Neuronal stem cell (in vitro differentiated cells): ENCODE measurements around the gene DALRD3.

Experiments used
- DNase-seq: peaks from one replicate; pipeline ENCODE4 v3.0.0-alpha.2; 2013; ENCODE audit warnings: low spot score
- H2AFZ ChIP-seq: one replicate; pipeline ENCODE4 v1.6.1; 2013; ENCODE audit warnings: mild to moderate bottlenecking, low read length, inconsistent platforms
- H2AK5ac ChIP-seq: 2 replicates; pipeline ENCODE4 v1.6.1; 2013; ENCODE audit warnings: low read depth, mild to moderate bottlenecking, inconsistent platforms, low read length, moderate library complexity, mixed read lengths
- H2BK120ac ChIP-seq: 2 replicates; pipeline ENCODE4 v1.6.1; 2013; ENCODE audit warnings: low read depth, mild to moderate bottlenecking, inconsistent platforms, low read length, moderate library complexity, mixed read lengths
- H2BK12ac ChIP-seq: one replicate; pipeline ENCODE4 v1.6.1; 2013; ENCODE audit warnings: low read length, inconsistent platforms
- H2BK15ac ChIP-seq: 2 replicates; pipeline ENCODE4 v1.6.1; 2013; ENCODE audit warnings: mild to moderate bottlenecking, low read length, inconsistent platforms, mixed read lengths
- H2BK5ac ChIP-seq: one replicate; pipeline ENCODE4 v1.6.1; 2013; ENCODE audit warnings: inconsistent platforms, mild to moderate bottlenecking, low read length, moderate library complexity
- H3K14ac ChIP-seq: one replicate; pipeline ENCODE4 v1.6.1; 2013; ENCODE audit warnings: low read length, inconsistent platforms
- H3K18ac ChIP-seq: 2 replicates; pipeline ENCODE4 v1.6.1; 2013; ENCODE audit warnings: low read length, inconsistent platforms
- H3K23ac ChIP-seq: 2 replicates; pipeline ENCODE4 v1.6.1; 2013; ENCODE audit warnings: low read depth, mild to moderate bottlenecking, mixed read lengths, low read length, inconsistent platforms; ENCODE audit not compliant: poor library complexity
- H3K27ac ChIP-seq: replicated peaks from 3 replicates; pipeline ENCODE4 v1.5.1; 2013; ENCODE audit warnings: low read length, inconsistent platforms
- H3K27me3 ChIP-seq, 3 experiments: 2 replicates each; pipeline ENCODE4 v1.6.1; 2013; ENCODE audit warnings: low read length in 3 of 3, mild to moderate bottlenecking in 2 of 3, inconsistent platforms in 1 of 3, low read depth in 1 of 3, mixed read lengths in 1 of 3, moderate library complexity in 1 of 3; ENCODE audit not compliant: control insufficient read depth in 3 of 3, insufficient read depth in 3 of 3
- H3K36me3 ChIP-seq, 2 donors: replicated peaks in 1 of 2; 2 replicates each; pipeline ENCODE4 v1.6.1; 2013; ENCODE audit warnings: low read length in 2 of 2; ENCODE audit not compliant: control insufficient read depth in 2 of 2, insufficient read depth in 2 of 2
- H3K4ac ChIP-seq: 2 replicates; pipeline ENCODE4 v1.6.1; 2013; ENCODE audit warnings: inconsistent platforms, mild to moderate bottlenecking, low read length, moderate library complexity
- H3K4me1 ChIP-seq, 2 donors: 1 replicate in 1 of 2; 2 replicates in 1 of 2; pipeline ENCODE4 v1.6.1; 2013; ENCODE audit warnings: low read length in 2 of 2, low read depth in 1 of 2; ENCODE audit not compliant: control insufficient read depth in 2 of 2, insufficient read depth in 1 of 2
- H3K4me2 ChIP-seq: one replicate; pipeline ENCODE4 v1.6.1; 2013; ENCODE audit warnings: mild to moderate bottlenecking, low read length, inconsistent platforms; ENCODE audit not compliant: insufficient read depth, poor library complexity, severe bottlenecking
- H3K4me3 ChIP-seq, 2 donors: 2 replicates each; pipeline ENCODE4 v1.5.1; 2013; ENCODE audit warnings: low read length in 2 of 2, mild to moderate bottlenecking in 2 of 2, inconsistent platforms in 1 of 2, moderate library complexity in 1 of 2
- H3K79me1 ChIP-seq: one replicate; pipeline ENCODE4 v1.6.1; 2013; ENCODE audit warnings: low read depth, mild to moderate bottlenecking, inconsistent platforms, low read length, moderate library complexity
- H3K9ac ChIP-seq: one replicate; pipeline ENCODE4 v1.6.1; 2013; ENCODE audit warnings: mild to moderate bottlenecking, low read depth, low read length, inconsistent platforms; ENCODE audit not compliant: poor library complexity
- H3K9me3 ChIP-seq, 2 donors: replicated peaks in 1 of 2; 2 replicates each; pipeline versions ENCODE3 to v1.6.1; 2013; ENCODE audit warnings: low read length in 2 of 2, mild to moderate bottlenecking in 2 of 2, inconsistent platforms in 1 of 2, low read depth in 1 of 2, mixed read lengths in 1 of 2, moderate library complexity in 1 of 2; ENCODE audit not compliant: control insufficient read depth in 2 of 2, insufficient read depth in 1 of 2
- H4K8ac ChIP-seq: one replicate; pipeline ENCODE4 v1.6.1; 2013; ENCODE audit warnings: low read depth, mild to moderate bottlenecking, inconsistent platforms, low read length, moderate library complexity
- H4K91ac ChIP-seq: one replicate; pipeline ENCODE4 v1.6.1; 2013; ENCODE audit warnings: low read length, low read depth, mild to moderate bottlenecking, inconsistent platforms; ENCODE audit not compliant: poor library complexity
- WGBS, 2 donors: extraction: QIAGEN DNeasy Blood & Tissue Kit; methylation state at CpG; one replicate each; pipeline ENCODE4 v1.1.7; 2013; ENCODE audit warnings: missing lambda C conversion rate in 2 of 2, mixed read lengths in 1 of 2; ENCODE audit not compliant: insufficient read length in 2 of 2, insufficient replicate concordance in 1 of 2; ENCODE audit errors: extremely low coverage in 2 of 2; 5-methylcytosine and 5-hydroxymethylcytosine counted together

Gene DALRD3

GRCh38 chr3:48982016-48982415 is 36.4 kb downstream of the DALRD3 start:
- Histone ChIP-seq H3K4me2 (no peak overlapping the region), H2AK5ac (no peak overlapping the region), H2BK5ac (no peak overlapping the region), H3K27me3 (no peaks in the 10 kb centered on the region), H3K4me3 (no peak overlapping the region), H2BK15ac (no peak overlapping the region), H3K14ac (no peak overlapping the region), H3K23ac (no peak overlapping the region), H3K18ac (no peak overlapping the region), H3K9ac (no peak overlapping the region), H3K4ac (no peak overlapping the region), H3K27ac (no peak overlapping the region), H2BK12ac (no peak overlapping the region), H2AFZ (no peak overlapping the region), H3K36me3 (peaks cover 44 to 91% of the 10 kb centered on the region in 2 donors), H4K8ac (no peak overlapping the region), H3K79me1 (peaks cover 5% of the 10 kb centered on the region), H3K4me1 (no peaks in the 10 kb centered on the region), H3K9me3 (no peaks in the 10 kb centered on the region), H2BK120ac (no peak overlapping the region), H4K91ac (no peak overlapping the region)
- DNase-seq = no peak

GRCh38 chr3:48980295-48980694 is 38.1 kb downstream of the DALRD3 start:
- H3K79me1 ChIP-seq = peaks cover 5% of the 10 kb centered on the region
- no peak overlapping the region for H3K9ac ChIP-seq
- H2AK5ac ChIP-seq = no peak overlapping the region
- H3K4ac ChIP-seq = no peak overlapping the region
- peaks cover 45 to 94% of the 10 kb centered on the region in 2 donors for H3K36me3 ChIP-seq
- H2BK15ac ChIP-seq = no peak overlapping the region
- H3K23ac ChIP-seq = no peak overlapping the region
- H3K14ac ChIP-seq = no peak overlapping the region
- no peaks in the 10 kb centered on the region for H3K27me3 ChIP-seq
- H3K18ac ChIP-seq = no peak overlapping the region
- no peak overlapping the region for H2BK12ac ChIP-seq
- no peak for DNase-seq
- no peak overlapping the region for H3K4me3 ChIP-seq
- no peak overlapping the region for H3K4me2 ChIP-seq
- no CpG with 5 or more reads among the region's 4 CpGs for WGBS, 2 donors
- H3K27ac ChIP-seq = no peak overlapping the region
- no peak overlapping the region for H2BK120ac ChIP-seq
- no peak overlapping the region for H2BK5ac ChIP-seq
- no peak overlapping the region for H4K91ac ChIP-seq
- no peaks in the 10 kb centered on the region for H3K4me1 ChIP-seq
- H3K9me3 ChIP-seq = no peaks in the 10 kb centered on the region
- no peak overlapping the region for H4K8ac ChIP-seq
- H2AFZ ChIP-seq = no peak overlapping the region

- no peak overlapping the region for H2BK5ac ChIP-seq
- H3K23ac ChIP-seq = no peak overlapping the region
- H4K91ac ChIP-seq = no peak overlapping the region
- no peak overlapping the region for H3K18ac ChIP-seq
- WGBS, 2 donors = no CpG with 5 or more reads among the region's 3 CpGs
- no peak overlapping the region for H2BK120ac ChIP-seq
- no peak overlapping the region for H3K4me3 ChIP-seq
- no peak overlapping the region for H2BK15ac ChIP-seq
- H2AK5ac ChIP-seq = no peak overlapping the region
- H2BK12ac ChIP-seq = no peak overlapping the region
- H3K4ac ChIP-seq = no peak overlapping the region
- no peak overlapping the region for H3K14ac ChIP-seq
- H3K27ac ChIP-seq = no peak overlapping the region
- no peak overlapping the region for H2AFZ ChIP-seq
- H3K36me3 ChIP-seq = peaks cover 46 to 94% of the 10 kb centered on the region in 2 donors
- DNase-seq = no peak
- H3K27me3 ChIP-seq = no peaks in the 10 kb centered on the region
- no peaks in the 10 kb centered on the region for H3K4me1 ChIP-seq
- no peak overlapping the region for H3K4me2 ChIP-seq
- H3K9me3 ChIP-seq = no peaks in the 10 kb centered on the region
- H4K8ac ChIP-seq = no peak overlapping the region
- H3K9ac ChIP-seq = no peak overlapping the region
- H3K79me1 ChIP-seq = peaks cover 5% of the 10 kb centered on the region
Measured at GRCh38 chr3:48979451-48979850, 38.9 kb downstream of the DALRD3 start.

GRCh38 chr3:48974076-48974864 is 44.1 kb downstream of the DALRD3 start:
- Histone ChIP-seq H2AK5ac (no peak overlapping the region), H2AFZ (no peak overlapping the region), H2BK12ac (no peak overlapping the region), H3K14ac (no peak overlapping the region), H3K27ac (no peak overlapping the region), H3K36me3 (peaks cover 37 to 91% of the 10 kb centered on the region in 2 donors), H3K4me1 (no peaks in the 10 kb centered on the region), H3K4ac (no peak overlapping the region), H3K23ac (no peak overlapping the region), H4K91ac (no peak overlapping the region), H3K4me2 (no peak overlapping the region), H2BK5ac (no peak overlapping the region), H3K27me3 (no peaks in the 10 kb centered on the region), H3K18ac (no peak overlapping the region), H2BK15ac (no peak overlapping the region), H3K9ac (no peak overlapping the region), H4K8ac (no peak overlapping the region), H3K79me1 (no peaks in the 10 kb centered on the region), H3K9me3 (no peaks in the 10 kb centered on the region), H3K4me3 (no peak overlapping the region), H2BK120ac (no peak overlapping the region)
- no CpG with 5 or more reads among the region's 10 CpGs for WGBS, 2 donors
- no peak for DNase-seq
